IPS-18a (cell line): ENCODE results near the gene TMEM154.
"Not testable (repeated sequence)": the region's sequence is repeated elsewhere in the genome, so short reads cannot be mapped to it uniquely, and the experiment has no call there.

Source experiments
- H3K27ac ChIP-seq: one replicate; pipeline ENCODE4 v1.5.1; 2013; ENCODE audit warnings: low read length
- H3K27me3 ChIP-seq: one replicate; pipeline ENCODE4 v1.6.1; 2013; ENCODE audit warnings: mild to moderate bottlenecking, low read length; ENCODE audit not compliant: control insufficient read depth, insufficient read depth
- H3K36me3 ChIP-seq: one replicate; pipeline ENCODE4 v1.6.1; 2013; ENCODE audit warnings: low read depth, low read length; ENCODE audit not compliant: control insufficient read depth
- H3K4me1 ChIP-seq: one replicate; pipeline ENCODE4 v1.6.1; 2013; ENCODE audit warnings: low read depth, low read length; ENCODE audit not compliant: control insufficient read depth
- H3K4me3 ChIP-seq: one replicate; pipeline ENCODE4 v1.5.1; 2013; ENCODE audit warnings: low read length
- H3K9ac ChIP-seq: one replicate; pipeline ENCODE4 v1.6.1; 2013; ENCODE audit warnings: mild to moderate bottlenecking, low read length, moderate library complexity
- H3K9me3 ChIP-seq: one replicate; pipeline ENCODE4 v1.6.1; 2013; ENCODE audit warnings: low read depth, low read length; ENCODE audit not compliant: control insufficient read depth

Gene TMEM154

GRCh38 chr4:152678841-152679240 lies 956 bp downstream of the TMEM154 start:
- H3K4me1 ChIP-seq = peaks cover 20% of the 10 kb centered on the region
- H3K27me3 ChIP-seq = peaks cover 32% of the 10 kb centered on the region
- no peaks in the 10 kb centered on the region for H3K9me3 ChIP-seq
- H3K4me3 ChIP-seq = no peak overlapping the region
- no peaks in the 10 kb centered on the region for H3K36me3 ChIP-seq
- no peak overlapping the region for H3K9ac ChIP-seq
- H3K27ac ChIP-seq = no peak overlapping the region

GRCh38 chr4:152677117-152677516 lies 2.7 kb downstream of the TMEM154 start:
- Histone ChIP-seq H3K27me3 (peaks cover 32% of the 10 kb centered on the region), H3K27ac (no peak overlapping the region), H3K4me1 (peaks cover 25% of the 10 kb centered on the region), H3K9me3 (no peaks in the 10 kb centered on the region), H3K4me3 (no peak overlapping the region), H3K9ac (no peak overlapping the region), H3K36me3 (no peaks in the 10 kb centered on the region)

- Histone ChIP-seq H3K27me3 (peaks cover 28% of the 10 kb centered on the region), H3K9ac (no peak overlapping the region), H3K9me3 (no peaks in the 10 kb centered on the region), H3K27ac (no peak overlapping the region), H3K4me1 (peaks cover 25% of the 10 kb centered on the region), H3K4me3 (no peak overlapping the region), H3K36me3 (no peaks in the 10 kb centered on the region)
Measured at GRCh38 chr4:152676052-152676854, 3.5 kb downstream of the TMEM154 start.

- Histone ChIP-seq H3K9me3 (no peaks in the 10 kb centered on the region), H3K27me3 (peaks cover 9% of the 10 kb centered on the region), H3K9ac (no peak overlapping the region), H3K27ac (no peak overlapping the region), H3K4me1 (peaks cover 23% of the 10 kb centered on the region), H3K36me3 (no peaks in the 10 kb centered on the region), H3K4me3 (no peak overlapping the region)
Measured at GRCh38 chr4:152674359-152674758, 5.4 kb downstream of the TMEM154 start.

- no peaks in the 10 kb centered on the region for H3K9me3 ChIP-seq
- no peak overlapping the region for H3K27ac ChIP-seq
- H3K9ac ChIP-seq = no peak overlapping the region
- H3K4me3 ChIP-seq = no peak overlapping the region
- peaks cover under 1% of the 10 kb centered on the region for H3K27me3 ChIP-seq
- H3K36me3 ChIP-seq = no peaks in the 10 kb centered on the region
- peaks cover 17% of the 10 kb centered on the region for H3K4me1 ChIP-seq
Measured at GRCh38 chr4:152673489-152673888, 6.3 kb downstream of the TMEM154 start.

GRCh38 chr4:152672206-152673092 lies 7.3 kb downstream of the TMEM154 start:
- Histone ChIP-seq H3K4me1 (peaks cover 15% of the 10 kb centered on the region), H3K4me3 (no peak overlapping the region), H3K27ac (no peak overlapping the region), H3K36me3 (no peaks in the 10 kb centered on the region), H3K27me3 (no peaks in the 10 kb centered on the region), H3K9me3 (no peaks in the 10 kb centered on the region), H3K9ac (no peak overlapping the region)

- H3K9me3 ChIP-seq = no peaks in the 10 kb centered on the region
- no peaks in the 10 kb centered on the region for H3K36me3 ChIP-seq
- H3K4me3 ChIP-seq = no peak overlapping the region
- no peaks in the 10 kb centered on the region for H3K27me3 ChIP-seq
- H3K4me1 ChIP-seq = peaks cover 18% of the 10 kb centered on the region
- H3K27ac ChIP-seq = no peak overlapping the region
- H3K9ac ChIP-seq = no peak overlapping the region
Measured at GRCh38 chr4:152668338-152668964, 11.3 kb downstream of the TMEM154 start.

GRCh38 chr4:152667781-152668180 lies 12.0 kb downstream of the TMEM154 start:
- Histone ChIP-seq H3K9me3 (no peaks in the 10 kb centered on the region), H3K27ac (no peak overlapping the region), H3K9ac (no peak overlapping the region), H3K4me1 (peaks cover 18% of the 10 kb centered on the region), H3K4me3 (no peak overlapping the region), H3K36me3 (no peaks in the 10 kb centered on the region), H3K27me3 (no peaks in the 10 kb centered on the region)

GRCh38 chr4:152666946-152667345 lies 12.9 kb downstream of the TMEM154 start:
- Histone ChIP-seq H3K27me3 (no peaks in the 10 kb centered on the region), H3K9ac (no peak overlapping the region), H3K9me3 (no peaks in the 10 kb centered on the region), H3K27ac (no peak overlapping the region), H3K4me3 (no peak overlapping the region), H3K36me3 (no peaks in the 10 kb centered on the region), H3K4me1 (peaks cover 13% of the 10 kb centered on the region)

GRCh38 chr4:152665691-152666395 lies 14.0 kb downstream of the TMEM154 start:
- peaks cover 13% of the 10 kb centered on the region for H3K4me1 ChIP-seq
- no peak overlapping the region for H3K4me3 ChIP-seq
- no peak overlapping the region for H3K27ac ChIP-seq
- no peak overlapping the region for H3K9ac ChIP-seq
- no peaks in the 10 kb centered on the region for H3K36me3 ChIP-seq
- no peaks in the 10 kb centered on the region for H3K9me3 ChIP-seq
- no peaks in the 10 kb centered on the region for H3K27me3 ChIP-seq

- not testable (repeated sequence) for H3K27me3 ChIP-seq, H3K36me3 ChIP-seq, H3K9me3 ChIP-seq, H3K27ac ChIP-seq, H3K9ac ChIP-seq, H3K4me3 ChIP-seq
- H3K4me1 ChIP-seq = peaks cover 13% of the 10 kb centered on the region
Measured at GRCh38 chr4:152664067-152664378, 15.8 kb downstream of the TMEM154 start.
